Measurements from ENCODE around the gene EPAS1.

The EPAS1 gene

DNA sequence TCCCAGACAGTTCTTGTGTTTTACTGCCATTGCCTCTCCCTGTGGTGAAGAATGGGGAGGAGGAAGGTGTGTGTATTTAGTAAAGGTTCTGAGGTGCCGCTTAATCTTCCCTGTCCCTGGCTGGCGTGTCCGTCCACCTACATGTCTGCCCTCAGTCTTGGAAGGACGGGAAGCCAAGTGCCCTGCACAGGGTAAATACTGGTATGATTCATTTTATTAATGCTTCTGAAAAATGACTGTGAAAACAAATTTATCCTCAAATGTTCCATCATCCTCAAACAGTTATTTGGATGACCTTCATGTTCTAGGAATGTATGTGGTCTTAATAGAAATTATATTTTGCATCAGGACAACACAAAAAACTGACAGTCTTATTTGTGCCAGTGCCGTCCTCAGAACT is 6.6 kb downstream of the EPAS1 start:
- no peak for DNase-seq

DNA sequence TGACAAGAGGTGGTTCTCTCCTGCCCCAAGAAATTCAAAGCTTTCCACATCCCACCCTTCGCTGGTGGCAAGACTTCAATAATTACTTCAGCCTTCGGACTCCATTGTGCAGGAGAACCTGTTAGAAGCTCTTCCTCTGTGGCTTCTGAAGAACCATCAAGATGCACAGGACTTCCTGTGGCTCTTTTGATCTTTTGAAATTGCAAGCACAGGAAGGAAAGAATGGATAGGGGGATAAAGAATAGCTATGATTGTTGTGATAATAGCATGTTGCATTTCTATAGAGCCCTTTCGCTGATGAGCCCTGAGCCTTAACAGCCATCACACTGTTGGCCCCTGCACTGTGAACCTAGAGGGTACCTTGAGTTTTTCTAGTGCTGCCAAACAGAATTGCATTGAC is 7.4 kb downstream of the EPAS1 start:
- no peak for DNase-seq

DNA sequence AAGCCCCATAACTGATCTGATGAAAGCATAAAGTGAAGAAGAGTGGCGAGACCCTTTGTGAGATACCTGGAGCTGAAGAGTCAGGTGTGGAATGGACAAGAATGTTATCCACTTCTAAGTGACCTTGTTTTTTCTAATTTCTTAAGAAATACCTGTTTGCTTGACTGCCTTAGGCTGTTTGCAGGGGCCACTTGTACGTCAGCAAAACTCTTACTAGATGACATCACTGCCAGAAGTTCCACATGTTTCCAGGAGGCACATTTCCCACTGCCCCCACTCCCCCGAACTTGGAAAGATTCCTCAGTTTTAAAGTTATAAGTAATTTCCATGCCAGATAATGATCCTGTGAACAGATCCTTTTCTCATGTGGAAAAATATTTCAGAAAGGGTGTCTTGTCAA is 8.0 kb downstream of the EPAS1 start:
- no peak for DNase-seq

DNA sequence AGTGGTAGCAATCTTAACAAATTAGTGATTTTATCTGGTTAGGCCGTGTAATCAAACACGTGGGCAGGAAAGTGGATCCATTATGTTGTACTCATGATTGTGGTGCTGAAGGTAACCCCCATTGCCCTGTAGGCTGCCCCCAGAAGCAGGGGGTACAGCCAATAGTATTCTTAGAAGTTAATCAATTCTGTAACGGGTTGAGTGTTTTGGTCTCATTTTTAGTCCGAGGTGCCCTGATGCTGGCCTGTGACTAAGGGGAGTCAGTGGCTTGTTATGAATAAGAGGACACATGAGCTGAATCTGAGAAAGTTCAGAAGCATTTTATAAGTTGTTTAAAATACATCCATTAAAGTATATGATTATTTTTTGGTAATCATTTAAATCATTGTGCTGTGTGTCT is 8.6 kb downstream of the EPAS1 start:
- no peak for DNase-seq

DNA sequence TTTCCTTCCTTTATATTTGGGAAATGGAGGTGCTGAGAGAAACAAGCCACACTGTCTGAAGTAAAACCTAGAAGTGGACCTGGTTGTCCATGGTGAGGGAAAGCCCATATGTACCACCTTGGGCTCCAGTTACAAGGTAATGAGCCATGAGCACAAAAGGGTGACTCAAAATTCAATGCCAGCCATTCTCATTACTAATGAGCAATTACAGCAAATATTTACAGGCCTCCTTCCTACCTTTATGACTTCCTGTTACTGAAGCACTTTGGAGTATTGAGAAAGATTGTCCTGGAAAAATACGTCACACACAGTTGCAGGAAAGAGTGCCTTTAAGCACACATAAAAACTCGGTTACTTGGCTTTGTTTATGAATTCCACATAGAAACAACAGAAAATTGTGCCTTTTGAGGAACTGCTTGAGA is 9.1 kb downstream of the EPAS1 start:
- no peak for DNase-seq

DNA sequence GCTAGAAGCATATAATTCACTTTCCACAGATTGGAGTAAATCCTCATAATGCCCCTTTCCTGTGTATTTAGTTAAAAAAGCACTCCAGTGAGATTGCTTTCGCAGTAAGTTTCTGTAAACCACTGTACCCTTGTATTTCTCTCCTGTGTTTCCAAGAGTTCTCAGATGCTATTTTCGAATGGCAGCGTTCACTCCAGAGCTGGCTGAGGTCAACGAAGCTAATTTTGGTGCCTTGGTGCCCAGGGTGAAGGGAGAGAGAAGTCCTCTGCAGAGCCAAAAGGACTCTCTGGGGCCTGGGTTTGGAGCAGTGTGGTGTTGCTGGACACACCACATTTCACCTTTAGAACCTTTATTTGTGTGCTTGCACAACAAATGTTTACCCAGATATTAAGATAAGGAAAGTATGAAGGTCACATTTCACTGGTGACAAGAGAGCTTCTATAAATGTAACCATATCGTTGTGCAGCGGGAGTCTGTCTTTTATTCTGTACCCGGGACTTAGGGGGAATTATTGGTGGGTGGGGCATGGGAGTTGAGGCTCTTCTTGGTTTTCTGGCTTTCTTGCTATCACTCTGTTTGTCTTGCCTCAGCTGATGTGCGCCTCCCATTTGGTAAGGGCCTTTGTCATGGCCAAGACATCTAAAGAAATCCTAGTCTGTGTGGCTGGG is 9.9 kb downstream of the EPAS1 start:
- no peak for DNase-seq

DNA sequence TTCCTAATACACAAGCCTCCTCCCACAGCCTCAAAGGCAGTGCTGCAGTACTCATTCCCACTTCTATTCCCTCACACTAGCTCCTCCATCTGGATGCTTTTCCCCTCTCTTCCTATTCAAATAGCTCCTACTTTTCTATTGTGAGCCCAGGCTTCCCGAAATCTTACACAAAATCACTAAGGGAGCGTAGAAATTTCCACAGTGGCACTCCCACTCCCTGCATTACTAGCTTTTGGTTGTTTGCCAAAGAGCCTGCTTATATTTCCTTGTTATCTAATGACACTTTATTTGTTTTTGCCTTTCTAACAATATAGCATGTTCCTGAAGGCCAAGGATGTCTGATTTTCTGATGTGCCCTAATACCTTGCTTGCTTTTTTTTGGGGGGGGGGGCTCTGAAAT is 10.9 kb downstream of the EPAS1 start:
- no peak for DNase-seq

DNA sequence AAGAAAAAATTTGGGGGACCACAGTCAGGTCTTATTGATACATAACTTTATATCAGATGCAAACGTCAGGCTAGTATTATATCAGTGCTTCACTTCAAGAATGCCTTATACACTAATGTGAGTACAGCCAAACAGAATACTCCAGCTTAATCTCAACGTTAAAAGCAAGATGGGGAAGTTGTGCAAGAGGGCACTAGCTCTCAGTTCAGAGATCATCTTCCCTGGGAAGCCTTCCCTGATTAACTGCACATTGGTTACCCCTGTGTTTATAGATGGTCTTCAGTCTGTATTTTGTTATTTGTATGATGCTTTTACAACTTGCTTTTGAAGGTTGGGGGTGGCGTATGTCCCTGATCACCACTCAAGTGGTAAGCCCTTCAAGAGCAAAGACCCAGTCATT is 11.4 kb downstream of the EPAS1 start:
- DNase-seq: no peak

DNA sequence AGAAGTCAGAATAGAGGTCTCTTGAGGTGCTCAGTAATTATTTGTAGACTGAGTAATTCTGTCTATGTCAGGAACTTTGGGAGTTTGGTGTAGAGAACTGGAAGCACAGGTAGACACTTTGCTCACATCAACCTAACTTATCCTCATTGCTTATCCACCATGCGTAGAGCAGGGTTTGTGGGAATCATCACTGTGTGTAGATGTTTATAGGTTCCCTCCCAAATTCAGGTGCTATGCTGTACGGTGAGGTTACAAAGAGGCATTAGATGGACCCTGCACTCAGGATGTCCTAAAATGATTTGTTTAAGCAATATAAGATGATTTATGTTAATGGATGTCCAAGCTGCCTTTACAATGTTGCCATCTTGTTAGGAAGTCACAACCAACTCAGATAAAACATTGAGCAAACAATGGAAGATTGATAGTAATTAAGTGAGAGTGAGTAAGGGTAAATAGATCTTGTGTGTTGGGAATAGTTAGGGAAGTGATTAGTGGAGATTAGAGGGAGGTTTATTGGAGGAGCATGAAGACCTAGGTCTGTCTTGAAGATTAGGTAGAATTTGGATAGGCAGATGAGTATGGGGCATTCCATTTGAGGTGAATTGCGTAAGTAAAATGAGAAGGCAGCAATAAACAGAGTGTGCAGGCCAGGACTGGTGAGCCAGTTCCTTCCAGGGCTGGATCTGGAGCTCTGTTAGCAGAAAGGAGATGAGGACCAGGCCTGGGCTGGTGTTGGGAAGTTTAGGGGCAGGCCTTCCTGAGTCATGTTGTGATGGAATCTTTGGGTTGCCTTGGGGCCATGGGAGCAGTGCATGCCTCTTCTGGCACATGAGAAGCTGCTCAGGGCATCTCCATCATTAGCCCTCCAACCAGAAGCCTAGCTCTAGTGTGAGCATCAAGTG is 12.1 kb downstream of the EPAS1 start:
- DNase-seq: no peak

DNA sequence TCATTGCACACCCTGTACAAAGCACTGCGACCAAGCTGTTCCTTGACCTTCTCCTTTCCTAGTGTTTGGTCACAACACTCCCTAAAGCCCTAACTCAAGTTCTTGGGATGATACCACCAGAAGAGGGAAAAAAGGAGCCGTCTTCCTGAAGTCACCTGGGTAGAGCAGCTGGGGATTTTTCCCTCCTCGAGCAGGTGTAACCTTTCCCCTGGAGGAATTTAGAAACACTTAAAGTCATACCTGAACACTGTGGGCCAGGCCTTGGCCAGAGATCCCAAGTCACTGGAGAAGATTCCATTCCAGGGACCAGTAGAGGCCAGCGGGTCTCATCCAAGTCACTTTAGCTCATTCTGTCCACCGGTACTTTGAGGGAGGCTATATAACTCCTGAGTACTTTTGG is 13.2 kb downstream of the EPAS1 start:
- no peak for DNase-seq

DNA sequence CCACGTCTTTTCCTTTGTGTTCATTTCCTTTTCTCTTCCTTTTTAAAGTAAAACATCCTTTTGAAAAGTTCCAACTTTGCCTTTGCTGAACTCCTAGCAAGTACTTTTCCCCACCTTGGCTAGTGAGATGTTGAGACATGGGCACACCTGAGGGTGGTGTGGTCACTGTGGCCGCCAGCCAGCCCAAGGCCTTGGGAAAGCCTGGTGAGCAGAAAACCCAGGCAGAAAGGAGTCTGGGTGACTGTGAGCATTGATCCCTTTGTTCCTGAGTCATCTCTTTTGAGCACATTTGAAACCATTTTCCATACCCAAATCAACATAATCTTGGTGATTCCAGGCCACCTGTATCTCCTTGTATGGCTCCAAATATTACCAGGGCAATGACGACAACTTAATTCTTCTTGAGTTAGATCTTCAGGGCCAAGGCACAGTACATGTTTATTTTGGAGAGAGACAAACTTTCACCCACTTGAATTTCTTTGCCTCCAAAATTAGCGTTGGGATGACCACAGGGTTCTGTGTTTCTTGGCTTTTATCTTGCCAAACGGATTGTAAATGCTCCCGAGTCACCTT is 14.5 kb downstream of the EPAS1 start:
- DNase-seq: no peak

DNA sequence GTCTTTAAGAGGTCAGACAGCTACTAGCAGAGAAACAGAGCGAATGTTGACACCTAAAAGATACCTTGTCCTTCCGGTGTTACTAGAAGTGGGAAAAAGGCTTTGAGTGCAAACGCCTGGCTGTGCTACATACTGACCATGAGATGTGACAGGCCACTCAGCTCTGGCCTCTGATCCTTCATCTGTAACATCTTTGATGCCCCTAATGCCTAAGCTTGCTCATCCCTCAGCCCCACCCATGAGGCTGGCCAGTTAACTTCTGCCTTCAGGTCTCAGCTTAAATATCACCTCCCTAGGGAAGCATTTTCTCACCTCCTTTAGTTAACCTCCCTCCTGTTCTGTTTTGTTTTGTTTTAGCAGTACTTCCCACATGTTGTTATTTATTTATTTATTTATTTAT is 15.9 kb downstream of the EPAS1 start:
- no peak for DNase-seq

DNA sequence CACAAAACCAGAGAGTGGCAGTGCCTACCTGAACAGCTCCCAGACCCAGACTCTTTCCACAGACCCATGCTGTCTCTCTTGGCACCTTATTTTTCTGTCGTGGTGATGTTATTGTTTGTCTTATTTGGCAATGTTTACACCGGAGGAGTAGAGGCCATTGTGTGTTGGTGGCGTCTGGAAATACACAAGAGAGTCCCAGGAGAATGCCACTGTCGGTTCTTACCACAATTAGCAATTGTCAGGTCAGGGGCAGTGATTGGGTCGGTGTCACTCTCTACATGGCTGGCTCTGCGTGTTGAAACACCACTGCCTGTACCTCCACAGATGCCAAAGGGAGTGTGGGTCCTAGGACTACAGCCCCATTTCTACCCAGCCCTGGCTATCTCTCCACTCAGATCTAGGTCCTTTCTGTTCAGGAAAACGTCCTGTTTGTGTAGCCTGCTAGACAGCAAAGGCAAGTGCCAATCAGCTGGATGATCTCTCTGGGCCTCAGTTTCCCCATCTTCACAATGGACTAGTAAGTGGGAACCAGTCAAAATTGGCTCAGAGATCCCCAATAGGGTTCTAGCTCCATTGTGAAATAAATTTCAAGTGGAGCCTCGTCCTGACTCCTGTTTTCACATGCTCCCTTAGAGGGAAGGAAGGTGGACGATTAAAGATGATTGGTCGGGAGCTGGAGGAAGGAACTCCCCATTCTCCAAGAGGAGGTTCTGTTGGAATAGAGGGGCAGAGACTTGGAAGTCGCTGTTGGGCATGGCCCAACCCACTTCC is 17.0 kb downstream of the EPAS1 start:
- DNase-seq: no peak

DNA sequence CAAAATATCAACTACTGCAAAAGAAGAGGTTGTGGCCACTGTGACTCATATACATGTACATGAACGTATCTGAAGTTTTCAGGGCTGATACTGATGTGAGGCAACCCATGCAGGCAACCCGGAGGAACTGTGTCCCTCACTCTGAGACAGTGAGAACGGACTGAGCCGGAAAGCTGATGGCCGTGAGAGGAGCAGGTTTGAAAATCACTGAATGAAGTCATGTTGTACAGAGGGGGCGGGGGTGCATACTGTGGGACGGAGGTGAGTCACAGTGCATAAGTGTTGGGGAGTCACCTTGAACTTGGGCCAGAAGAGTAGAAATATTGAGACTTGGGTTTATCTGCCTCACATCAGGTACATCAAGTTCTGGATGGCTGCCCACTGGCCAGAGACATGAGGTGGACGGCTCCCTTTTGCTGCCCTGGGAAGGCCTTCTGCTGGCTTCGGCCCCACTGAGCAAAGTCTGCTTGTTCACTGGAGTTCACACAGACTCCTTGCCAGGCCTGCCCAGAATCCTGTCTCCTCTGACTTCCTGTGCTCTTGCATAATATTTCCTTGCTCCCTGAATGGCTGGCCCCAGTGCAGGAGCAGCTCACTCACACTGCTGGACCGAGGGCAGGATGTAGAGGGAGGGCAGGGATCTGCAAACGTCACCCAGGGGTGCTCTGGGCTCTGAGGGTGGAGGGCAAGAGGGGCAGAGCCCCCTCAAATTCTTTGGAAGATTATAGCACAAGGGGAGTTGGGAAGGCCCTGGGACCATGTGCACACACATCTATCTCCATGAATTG is 18.1 kb downstream of the EPAS1 start:
- no peak for DNase-seq

DNA sequence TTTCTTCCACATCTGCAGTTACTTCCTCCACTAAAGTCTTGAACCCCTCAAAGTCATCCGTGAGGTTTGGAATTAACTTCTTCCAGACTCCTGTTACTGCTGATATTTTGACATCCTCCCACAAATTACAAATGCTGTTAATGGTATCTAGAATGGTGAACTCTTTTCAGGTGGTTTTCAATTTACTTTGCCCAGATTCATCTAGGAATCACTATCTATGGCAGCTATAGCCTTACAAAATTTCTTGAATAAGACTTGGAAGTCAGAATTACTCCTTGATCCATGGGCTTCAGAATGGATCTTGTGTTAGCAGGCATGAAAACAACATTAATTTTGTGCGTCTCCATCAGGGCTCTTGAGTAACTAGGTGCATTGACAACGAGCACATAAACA is 19.9 kb downstream of the EPAS1 start:
- DNase-seq: no peak

DNA sequence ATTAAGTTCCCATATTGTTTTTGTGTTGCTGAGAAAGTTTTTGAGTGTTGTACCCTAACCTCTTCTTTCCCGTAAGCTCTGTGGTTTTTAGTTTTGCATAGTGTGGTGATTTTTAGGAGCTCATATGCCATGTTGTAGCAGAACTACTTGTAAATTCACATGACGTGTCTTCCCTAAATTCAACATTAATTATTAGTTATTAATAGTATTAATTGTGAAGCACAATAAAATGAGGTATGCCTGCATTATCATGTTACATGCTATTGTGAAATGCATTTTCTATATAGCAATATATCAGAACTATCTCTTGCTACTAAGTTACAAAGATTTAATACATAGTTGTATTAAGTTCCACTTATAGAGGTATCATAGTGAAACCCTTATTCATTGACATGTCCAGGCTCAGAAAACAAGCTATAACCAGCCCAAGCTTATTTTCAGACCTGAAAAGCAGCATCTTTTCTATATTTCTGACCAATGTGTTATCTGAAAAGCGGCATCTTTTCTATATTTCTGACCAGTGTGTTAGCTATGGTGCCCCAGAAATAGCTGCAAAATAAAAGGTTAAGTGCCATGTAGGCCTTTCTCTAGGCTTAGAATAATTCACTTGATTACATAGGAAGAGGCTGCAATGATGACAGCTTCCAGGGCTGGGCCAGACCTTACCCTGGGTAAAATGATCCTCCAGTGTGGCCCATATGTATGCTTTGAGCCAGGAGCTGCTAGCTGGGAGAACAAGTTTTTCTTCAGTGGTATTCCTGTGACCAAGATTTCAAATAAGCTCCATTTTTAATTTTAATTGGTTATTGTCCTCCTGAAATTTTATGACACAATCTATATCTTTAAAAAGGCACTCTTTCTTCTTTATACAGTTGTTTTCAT is 21.6 kb downstream of the EPAS1 start:
- no peak for DNase-seq

DNA sequence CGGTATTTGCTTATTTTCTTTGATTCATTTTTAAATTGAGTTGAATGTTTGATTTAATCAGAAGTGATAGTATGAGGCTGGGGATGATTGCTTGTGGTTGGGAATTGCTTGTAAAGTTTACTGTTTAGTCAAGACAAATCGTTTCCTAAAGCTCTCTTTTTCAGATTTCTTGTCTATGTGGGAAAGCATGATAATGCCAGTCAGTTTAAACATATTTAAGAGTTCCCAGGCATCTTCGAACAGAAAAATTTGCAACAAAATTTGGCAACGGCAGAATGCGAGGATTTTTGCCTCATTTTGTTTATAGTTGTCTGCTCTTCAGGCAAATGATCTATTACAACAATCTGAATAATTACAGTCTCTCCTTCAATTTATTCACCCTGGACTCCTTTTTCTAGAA is 22.5 kb downstream of the EPAS1 start:
- no peak for DNase-seq

DNA sequence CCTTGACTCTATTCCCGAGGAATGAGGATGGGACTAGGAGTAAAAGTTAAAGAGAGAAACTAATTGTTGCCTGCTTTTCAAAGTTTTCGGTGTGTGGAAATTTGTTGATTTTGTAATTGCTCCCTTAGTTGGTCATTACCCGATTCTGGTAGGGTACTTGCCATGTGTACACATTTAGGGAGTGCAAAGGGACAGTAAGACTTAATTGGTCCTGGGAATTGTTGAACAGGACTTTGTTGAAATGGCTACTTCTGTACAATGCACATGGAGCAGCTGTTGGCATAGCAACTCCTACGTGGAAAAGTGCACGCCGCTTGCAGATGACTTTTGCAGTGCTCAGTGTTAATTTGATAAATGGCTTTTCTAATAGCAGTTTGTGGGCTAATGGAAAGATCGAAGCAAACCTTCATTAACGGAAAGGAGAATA is 22.9 kb downstream of the EPAS1 start:
- DNase-seq: no peak

DNA sequence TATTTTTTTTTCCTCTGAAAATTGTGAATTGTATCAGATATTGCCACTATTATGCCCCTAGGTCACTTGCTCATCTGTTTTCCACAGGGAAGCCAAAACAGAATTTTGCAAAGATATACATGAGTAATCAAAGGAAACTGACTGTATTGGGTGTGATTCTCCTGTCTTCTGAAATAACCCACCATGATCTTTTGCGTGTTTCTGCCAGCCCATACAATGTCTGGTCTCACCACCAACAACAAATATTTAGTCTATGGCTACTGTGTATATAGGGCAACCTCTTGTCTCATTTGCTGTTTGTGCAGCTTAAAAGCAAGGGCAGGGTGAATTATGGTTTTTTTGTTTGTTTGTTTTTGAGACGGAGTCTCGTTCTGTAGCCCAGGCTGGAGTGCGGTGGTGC is 26.5 kb downstream of the EPAS1 start:
- no peak for DNase-seq

DNA sequence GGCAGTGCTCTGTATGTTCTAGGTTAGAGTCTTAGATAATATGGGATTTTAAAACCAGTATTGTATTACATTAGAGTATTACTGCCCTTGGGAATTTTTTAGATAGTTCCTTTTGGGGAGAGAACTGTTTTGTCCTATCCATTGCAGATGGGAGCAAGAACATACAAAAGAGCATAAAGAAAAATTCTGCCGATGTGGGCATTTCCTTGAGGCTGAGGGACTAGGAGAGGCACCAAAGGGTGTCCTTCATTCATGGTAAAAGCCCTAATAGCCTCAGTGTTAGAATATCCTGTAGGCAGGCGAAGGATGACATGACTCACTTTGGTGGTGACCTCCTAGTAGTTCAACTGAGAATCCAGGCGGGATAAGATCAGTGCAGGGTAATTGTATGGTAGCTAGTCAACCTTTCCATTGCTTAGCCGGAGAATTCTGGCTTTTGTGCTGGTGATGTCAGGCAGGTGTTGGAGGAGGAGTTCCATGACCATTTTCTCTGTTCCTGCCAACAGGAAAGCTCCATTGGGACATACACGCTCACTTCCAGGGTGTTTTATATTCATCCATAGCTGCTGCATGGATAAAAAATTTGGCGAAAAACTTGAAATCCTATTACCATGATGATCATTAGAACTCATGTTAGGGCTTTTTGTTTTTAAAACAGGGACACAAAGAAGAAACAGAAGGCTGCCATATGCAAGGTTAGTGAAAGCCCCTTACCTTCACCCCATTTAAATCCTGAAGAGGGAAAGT is 28.1 kb downstream of the EPAS1 start:
- DNase-seq: no peak

Measured in CD4-positive, alpha-beta T cell treated with Interleukin-15 for 1 hour (primary cell).